Gastrocnemius medialis (tissue), 4 donors: ENCODE results near the gene SUGP2.

ENCODE experiments used
- CTCF ChIP-seq, 5 experiments: fragments of 450-650 bp in 3 of 5; fragments of 200-600 bp in 2 of 5; sonication (generic) in 2 of 5; IDR thresholded peaks in 4 of 5; conservative IDR thresholded peaks in 1 of 5; 1 replicate in 4 of 5; 2 replicates in 1 of 5; pipeline ENCODE4 v1.5.1; 2016 to 2019; ENCODE audit warnings: antibody characterized with exemption in 5 of 5, mild to moderate bottlenecking in 3 of 5, moderate library complexity in 3 of 5
- POLR2A ChIP-seq, 2 donors: fragments of 450-650 bp; IDR thresholded peaks; one replicate each; pipeline ENCODE4 v1.6.1; 2017; ENCODE audit warnings: antibody characterized with exemption in 2 of 2, mild to moderate bottlenecking in 2 of 2, moderate library complexity in 2 of 2

- TF ChIP-seq CTCF (IDR thresholded peaks at IDR 0.05 in 4 of 5, conservative IDR thresholded peaks at IDR 0.05 in 1 of 5) (no peak), POLR2A (IDR thresholded peaks at IDR 0.05) (no peak)
Measured at GRCh38 chr19:18943465-18943864, 89.9 kb downstream of the SUGP2 start.
